NB4 (cell line): ENCODE results near the gene EMC7.

Source experiments
- DNase-seq: peaks from one replicate; pipeline ENCODE4 v3.0.0; 2010; ENCODE audit warnings: low read depth
- H3K4me3 ChIP-seq: one replicate; pipeline ENCODE4 v1.5.1; 2011; ENCODE audit warnings: mild to moderate bottlenecking, low read depth, low read length, moderate library complexity
- MYC ChIP-seq: IDR thresholded peaks from 2 replicates; pipeline ENCODE4 v1.6.1; 2011; ENCODE audit warnings: low read depth, low read length
- POLR2A ChIP-seq: IDR thresholded peaks from 2 replicates; pipeline ENCODE4 v1.6.1; 2011; ENCODE audit warnings: mild to moderate bottlenecking; ENCODE audit not compliant: insufficient read length; ENCODE audit errors: extremely low read depth
- TF ChIP-seq, protein P1 (sequence below): IDR thresholded peaks from one replicate; pipeline ENCODE4 v1.5.1; 2012; ENCODE audit warnings: low read depth, low read length
- TF ChIP-seq, protein P2 (sequence below): IDR thresholded peaks from 2 replicates; pipeline ENCODE4 v1.6.1; 2011; ENCODE audit warnings: low read depth, low read length

EMC7 gene

DNA sequence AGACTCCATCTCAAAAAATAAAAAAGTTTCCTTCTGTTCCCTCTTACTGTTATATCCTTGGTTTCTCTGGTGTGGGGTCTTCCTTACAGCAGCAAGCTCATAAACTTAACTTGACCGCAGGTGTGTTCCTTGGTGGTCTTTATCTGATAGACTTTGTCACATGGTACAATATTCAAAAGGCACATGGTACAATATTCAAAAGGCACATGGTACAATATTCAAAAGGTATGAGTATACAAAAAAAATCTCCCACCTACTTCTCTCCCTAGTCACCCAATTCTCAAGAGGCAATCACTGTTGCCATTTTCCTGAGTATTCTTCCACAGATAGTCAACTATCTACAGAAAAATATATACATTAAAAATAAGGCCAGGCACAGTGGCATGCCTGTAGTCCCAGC is 4.8 kb upstream of the EMC7 start:
- DNase-seq = no peak
- TF ChIP-seq, protein P1, sequence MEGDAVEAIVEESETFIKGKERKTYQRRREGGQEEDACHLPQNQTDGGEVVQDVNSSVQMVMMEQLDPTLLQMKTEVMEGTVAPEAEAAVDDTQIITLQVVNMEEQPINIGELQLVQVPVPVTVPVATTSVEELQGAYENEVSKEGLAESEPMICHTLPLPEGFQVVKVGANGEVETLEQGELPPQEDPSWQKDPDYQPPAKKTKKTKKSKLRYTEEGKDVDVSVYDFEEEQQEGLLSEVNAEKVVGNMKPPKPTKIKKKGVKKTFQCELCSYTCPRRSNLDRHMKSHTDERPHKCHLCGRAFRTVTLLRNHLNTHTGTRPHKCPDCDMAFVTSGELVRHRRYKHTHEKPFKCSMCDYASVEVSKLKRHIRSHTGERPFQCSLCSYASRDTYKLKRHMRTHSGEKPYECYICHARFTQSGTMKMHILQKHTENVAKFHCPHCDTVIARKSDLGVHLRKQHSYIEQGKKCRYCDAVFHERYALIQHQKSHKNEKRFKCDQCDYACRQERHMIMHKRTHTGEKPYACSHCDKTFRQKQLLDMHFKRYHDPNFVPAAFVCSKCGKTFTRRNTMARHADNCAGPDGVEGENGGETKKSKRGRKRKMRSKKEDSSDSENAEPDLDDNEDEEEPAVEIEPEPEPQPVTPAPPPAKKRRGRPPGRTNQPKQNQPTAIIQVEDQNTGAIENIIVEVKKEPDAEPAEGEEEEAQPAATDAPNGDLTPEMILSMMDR = no peak
- TF ChIP-seq MYC (no peak), POLR2A (no peak)
- TF ChIP-seq, protein P2, sequence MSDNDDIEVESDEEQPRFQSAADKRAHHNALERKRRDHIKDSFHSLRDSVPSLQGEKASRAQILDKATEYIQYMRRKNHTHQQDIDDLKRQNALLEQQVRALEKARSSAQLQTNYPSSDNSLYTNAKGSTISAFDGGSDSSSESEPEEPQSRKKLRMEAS = peak; percentile 68
- no peak overlapping the region for H3K4me3 ChIP-seq

DNA sequence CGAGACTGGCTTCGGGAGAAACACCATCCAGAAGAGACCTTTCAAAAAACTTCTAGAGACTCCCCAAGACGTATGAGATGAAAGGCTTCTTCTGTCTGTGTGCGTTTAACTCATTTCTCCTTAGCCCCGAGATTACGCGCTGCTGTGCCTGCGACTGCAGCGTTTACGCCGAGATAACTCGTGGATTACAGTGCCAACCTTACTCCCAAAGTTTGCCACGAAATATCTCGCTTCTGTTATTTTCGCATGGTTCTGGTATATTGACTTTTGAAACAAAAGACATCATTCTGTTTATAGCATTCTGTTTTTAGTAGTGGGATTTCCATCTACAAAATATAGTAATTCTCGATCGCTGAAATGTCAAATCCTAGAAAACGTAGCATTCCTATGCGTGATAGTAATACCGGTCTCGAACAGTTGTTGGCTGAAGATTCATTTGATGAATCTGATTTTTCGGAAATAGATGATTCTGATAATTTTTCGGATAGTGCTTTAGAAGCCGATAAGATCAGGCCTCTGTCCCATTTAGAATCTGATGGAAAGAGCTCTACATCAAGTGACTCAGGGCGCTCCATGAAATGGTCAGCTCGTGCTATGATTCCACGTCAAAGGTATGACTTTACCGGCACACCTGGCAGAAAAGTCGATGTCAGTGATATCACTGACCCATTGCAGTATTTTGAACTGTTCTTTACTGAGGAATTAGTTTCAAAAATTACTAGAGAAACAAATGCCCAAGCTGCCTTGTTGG is 688 bp upstream of the EMC7 start:
- peak overlapping the region; percentile 98 for H3K4me3 ChIP-seq
- DNase-seq = no peak
- TF ChIP-seq POLR2A (no peak), MYC (no peak)
- TF ChIP-seq, protein P2 = no peak
- TF ChIP-seq, protein P1 = no peak

DNA sequence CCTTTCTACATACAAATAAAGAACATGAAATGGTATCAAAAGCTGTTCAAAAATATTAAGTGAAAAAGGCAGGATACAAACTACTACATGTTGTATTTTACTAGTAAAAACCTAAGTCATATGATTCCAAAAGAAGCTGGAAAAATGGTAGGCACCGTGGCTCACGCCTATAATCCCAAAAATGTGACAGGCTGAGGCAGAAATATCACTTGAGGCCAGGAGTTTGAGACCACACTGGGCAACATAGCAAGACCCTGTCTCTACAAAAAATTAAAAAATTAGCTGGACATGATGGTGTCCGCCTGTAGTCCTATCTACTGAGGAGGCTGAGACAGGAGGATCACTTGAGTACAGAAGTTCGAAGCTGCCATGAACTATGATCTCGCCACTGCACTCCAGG is 1.7 kb downstream of the EMC7 start:
- DNase-seq = no peak
- TF ChIP-seq, protein P2 = no peak
- TF ChIP-seq, protein P1 = no peak
- TF ChIP-seq POLR2A (no peak), MYC (no peak)
- peak overlapping the region; percentile 98 for H3K4me3 ChIP-seq

DNA sequence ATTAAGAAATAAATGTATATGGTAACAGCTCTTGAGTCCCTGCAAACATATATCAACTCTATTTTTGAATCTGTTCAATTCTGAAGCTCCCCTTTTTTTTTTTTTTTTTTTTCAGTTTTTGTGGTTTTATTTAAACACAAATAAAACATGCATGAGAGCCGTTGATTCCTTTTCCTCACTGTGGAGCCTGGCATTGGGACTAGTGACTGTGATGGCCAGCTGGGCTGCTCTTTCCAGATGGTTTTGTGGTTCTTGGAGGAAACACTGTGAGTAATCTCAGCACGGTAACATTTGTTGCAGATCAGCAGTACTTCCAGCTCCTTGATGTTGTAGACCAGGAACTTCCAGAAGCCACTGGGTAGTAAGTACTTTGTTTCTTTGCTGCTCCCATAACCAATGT is 15.9 kb downstream of the EMC7 start:
- TF ChIP-seq, protein P2 = no peak
- TF ChIP-seq, protein P1 = no peak
- TF ChIP-seq POLR2A (no peak), MYC (no peak)
- no peak overlapping the region for H3K4me3 ChIP-seq
- no peak for DNase-seq

DNA sequence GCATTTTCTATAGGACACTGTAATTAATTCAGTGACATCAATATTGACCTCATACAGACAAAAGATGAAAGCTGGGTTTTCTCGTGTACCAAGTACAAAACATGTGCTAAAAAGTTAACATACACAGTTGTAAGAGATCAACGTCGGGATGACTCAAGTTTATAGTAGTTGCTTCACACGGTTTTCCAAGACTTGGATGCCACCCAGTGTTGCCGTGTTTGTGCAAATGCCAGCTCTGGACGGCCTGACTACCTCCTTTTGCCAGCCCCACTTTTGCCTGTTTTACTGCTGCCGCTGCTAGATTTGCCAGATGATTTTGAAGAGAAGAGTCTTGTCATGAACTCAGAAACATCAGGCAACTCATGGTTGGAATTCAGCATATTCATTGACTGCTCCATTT is 17.6 kb downstream of the EMC7 start:
- DNase-seq = no peak
- no peak for TF ChIP-seq MYC
- TF ChIP-seq, protein P1 = no peak
- TF ChIP-seq POLR2A = no peak
- TF ChIP-seq, protein P2 = no peak
- H3K4me3 ChIP-seq = no peak overlapping the region
